Panc1 (cell line): ENCODE results near the gene HS6ST3. TPM values are rescaled to one million over a fixed set of nuclear protein-coding genes. Genes with fewer than 3 reads are reported as not detected.

ENCODE experiments used
- ATAC-seq: fragments of 200-7000 bp; cut with Tn5 transposase; 2 replicates; pipeline ENCODE4 v1.9.1; 2020; ENCODE audit warnings: mild to moderate bottlenecking, moderate library complexity
- BruUV-seq: library from RNA; stranded (reverse); fragments of 400-500 nt; replicated peaks from 2 replicates; lab custom pipeline; 2021; lab: Mats Ljungman, UMichigan
- CTCF ChIA-PET: fragments of 300-600 bp; sonication (Branson Sonifier 250); formaldehyde crosslinking; loops from one replicate; lab custom pipeline; 2022; ENCODE audit warnings: antibody characterized with exemption; lab: Charles Lee
- POLR2A ChIA-PET: fragments of 300-600 bp; sonication (Branson Sonifier 250); formaldehyde crosslinking; loops from one replicate; lab custom pipeline; 2022; ENCODE audit warnings: antibody characterized with exemption; lab: Charles Lee
- DNase-seq: peaks from one replicate; pipeline ENCODE4 v3.0.0-alpha.2; 2010; ENCODE audit warnings: low read depth, low spot score
- H3K27ac ChIP-seq: 2 replicates; pipeline ENCODE4 v1.5.1; 2011; ENCODE audit warnings: mild to moderate bottlenecking, low read length, inconsistent platforms
- H3K27me3 ChIP-seq: fragments of 200-500 bp; sonication (Bioruptor generic); 2 replicates; pipeline ENCODE4 v1.6.0; 2014; ENCODE audit warnings: low read length, inconsistent platforms; ENCODE audit not compliant: control insufficient read depth, insufficient read depth
- H3K36me3 ChIP-seq: fragments of 200-500 bp; sonication (Bioruptor generic); 2 replicates; pipeline ENCODE4 v1.5.1; 2014; ENCODE audit warnings: inconsistent platforms, mild to moderate bottlenecking, low read length, moderate library complexity; ENCODE audit not compliant: control insufficient read depth, insufficient read depth
- H3K4me1 ChIP-seq: 2 replicates; pipeline ENCODE4 v1.5.1; 2011; ENCODE audit warnings: inconsistent platforms, mild to moderate bottlenecking, low read length, moderate library complexity; ENCODE audit not compliant: control insufficient read depth, insufficient read depth
- H3K4me3 ChIP-seq, 2 experiments: 2 replicates each; pipeline ENCODE4 v1.5.1; 2011 to 2012; ENCODE audit warnings: low read depth in 2 of 2, low read length in 2 of 2, mild to moderate bottlenecking in 2 of 2, inconsistent platforms in 1 of 2, moderate library complexity in 1 of 2
- H3K9me3 ChIP-seq: fragments of 200-500 bp; sonication (Bioruptor generic); 2 replicates; pipeline ENCODE4 v1.5.1; 2014; ENCODE audit warnings: low read depth, mild to moderate bottlenecking, inconsistent platforms, low read length, moderate library complexity; ENCODE audit not compliant: control insufficient read depth, insufficient read depth
- CTCF ChIP-seq: fragments of 450-650 bp; IDR thresholded peaks from 2 replicates; pipeline ENCODE4 v1.5.1; 2017; ENCODE audit warnings: mild to moderate bottlenecking
- POLR2AphosphoS5 ChIP-seq: IDR thresholded peaks from 2 replicates; pipeline ENCODE4 v1.6.1; 2012; ENCODE audit warnings: mild to moderate bottlenecking, low read depth, low read length, moderate library complexity
- REST ChIP-seq, 2 experiments: IDR thresholded peaks; 2 replicates each; pipeline ENCODE4 v1.6.1; 2011 to 2012; ENCODE audit warnings: low read depth in 2 of 2, control low read depth in 1 of 2, low read length in 1 of 2, mild to moderate bottlenecking in 1 of 2, moderate library complexity in 1 of 2; ENCODE audit not compliant: insufficient read depth in 1 of 2
- SIN3A ChIP-seq: IDR thresholded peaks from 2 replicates; pipeline ENCODE4 v1.6.1; 2012; ENCODE audit warnings: low read depth, mild to moderate bottlenecking, low read length, moderate library complexity, borderline replicate concordance; ENCODE audit not compliant: insufficient read depth
- TCF7L2 ChIP-seq: IDR thresholded peaks from 2 replicates; pipeline ENCODE4 v1.6.1; 2011; ENCODE audit warnings: mild to moderate bottlenecking, low read depth, low read length, inconsistent platforms
- in situ Hi-C: cut with HindIII; loops from 2 replicates; pipeline ENCODE4 v1.10.0; 2016; ENCODE audit warnings: low sequenced_read_pairs, low pct_unique_long_range_greater_than_20kb
- intact Hi-C: fragments of 100-400 bp; cut with micrococcal nuclease; formaldehyde crosslinking; loops from one replicate; pipeline ENCODE4 v1.10.0; 2022; ENCODE audit not compliant: unreplicated experiment
- total RNA-seq: library from RNA; stranded (reverse); gene quantifications from one replicate; pipeline ENCODE4 v1.2.1, GENCODE V29; 2021; ENCODE audit not compliant: unreplicated experiment

Gene HS6ST3
- total RNA-seq, 1 experiment from 2014 or later: 0.13 TPM

DNA sequence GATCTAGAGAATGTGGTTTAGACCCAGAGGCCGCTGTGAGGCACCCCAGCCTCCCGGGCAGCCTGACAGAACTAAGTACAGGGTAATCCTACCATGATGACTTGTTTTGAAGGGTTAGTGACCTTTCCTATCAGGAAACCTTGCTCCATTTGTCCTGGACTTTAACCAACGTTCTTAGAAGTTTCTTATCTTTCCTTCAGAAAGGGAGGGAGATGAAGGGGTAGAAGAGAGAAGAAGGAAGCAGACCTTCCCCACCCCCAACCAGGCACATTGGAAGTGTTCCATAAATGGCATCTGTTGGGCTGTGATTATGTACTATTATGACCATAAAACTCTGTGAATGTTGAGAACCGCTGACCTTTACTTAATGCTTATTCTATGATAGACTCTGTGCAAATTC lies 720.2 kb downstream of the HS6ST3 start:
- no peak for DNase-seq
- no peak for ATAC-seq
- no peaks in the 10 kb centered on the region for H3K4me1 ChIP-seq
- no peak for TF ChIP-seq REST (IDR thresholded peaks at IDR 0.05; ENCODE audit: insufficient read depth in 1 of 2, low read depth in 2 of 2, low read length in 1 of 2)
- TF ChIP-seq CTCF: no peak
- TF ChIP-seq TCF7L2: no peak
- no peak for TF ChIP-seq SIN3A
- no peak overlapping the region for H3K4me3 ChIP-seq
- no peaks in the 10 kb centered on the region for H3K36me3 ChIP-seq
- in situ Hi-C loops: no loop called here
- no peak overlapping the region for H3K27ac ChIP-seq
- H3K27me3 ChIP-seq: no peaks in the 10 kb centered on the region
- H3K9me3 ChIP-seq: no peaks in the 10 kb centered on the region
- no TSS peak for BruUV-seq
- intact Hi-C loops: loop anchor here (10.0 kb wide), 1 partner anchor 665 kb away; no protein-coding TSS in a partner anchor
- POLR2A ChIA-PET: no interaction called here
- CTCF ChIA-PET: no interaction called here

DNA sequence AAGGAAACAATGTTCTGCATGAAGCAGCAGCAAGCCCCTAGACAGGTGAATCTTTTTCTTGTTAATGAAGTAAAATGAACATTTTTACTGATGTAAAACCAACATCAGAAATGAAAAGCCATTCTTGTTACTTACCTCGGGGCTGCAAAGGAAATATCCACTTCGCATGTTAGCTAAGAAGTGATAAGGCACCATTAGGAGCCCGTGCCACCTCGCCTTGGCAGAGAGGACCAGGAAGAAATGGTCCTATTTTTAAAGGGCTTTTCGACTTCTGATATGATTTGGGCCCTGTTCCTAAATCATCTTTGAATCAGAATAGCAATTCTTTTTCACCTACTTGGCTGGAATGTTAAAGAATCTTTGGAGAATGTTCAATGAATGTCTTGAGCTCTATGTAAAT lies 721.1 kb downstream of the HS6ST3 start:
- ATAC-seq: no peak
- BruUV-seq: no TSS peak
- no peak for DNase-seq
- H3K36me3 ChIP-seq: no peaks in the 10 kb centered on the region
- H3K4me1 ChIP-seq: no peaks in the 10 kb centered on the region
- H3K27ac ChIP-seq: no peak overlapping the region
- H3K27me3 ChIP-seq: no peaks in the 10 kb centered on the region
- no peaks in the 10 kb centered on the region for H3K9me3 ChIP-seq
- in situ Hi-C loops (no loop called here), intact Hi-C loops (loop anchor here (10.0 kb wide), 1 partner anchor 666 kb away; no protein-coding TSS in a partner anchor)
- ChIA-PET CTCF (no interaction called here), POLR2A (no interaction called here)
- TF ChIP-seq POLR2AphosphoS5 (no peak), SIN3A (no peak), CTCF (no peak), REST (IDR thresholded peaks at IDR 0.05; ENCODE audit: insufficient read depth in 1 of 2, low read depth in 2 of 2, low read length in 1 of 2) (no peak), TCF7L2 (no peak)
- no peak overlapping the region for H3K4me3 ChIP-seq
